Cardiac fibroblast (primary cell): Measurements from ENCODE around the gene C22orf42.

Experiments
- DNase-seq, 2 donors: peaks; one replicate each; pipeline versions ENCODE4 v3.0.0 to v3.0.0-alpha.2; 2010; ENCODE audit warnings: low read depth in 2 of 2
- H3K4me3 ChIP-seq, 2 donors: replicated peaks in 1 of 2; 1 replicate in 1 of 2; 2 replicates in 1 of 2; pipeline ENCODE4 v1.5.1; 2011; ENCODE audit warnings: low read depth in 2 of 2, low read length in 2 of 2, mild to moderate bottlenecking in 2 of 2, moderate library complexity in 1 of 2
- CTCF ChIP-seq: IDR thresholded peaks from one replicate; pipeline ENCODE4 v1.5.1; 2011; ENCODE audit warnings: low read depth, mild to moderate bottlenecking, low read length, inconsistent platforms

C22orf42 gene

GRCh38 chr22:32112380-32112779, 46.7 kb downstream of the C22orf42 start:
- no peak for DNase-seq
- TF ChIP-seq CTCF: no peak
- no peak overlapping the region for H3K4me3 ChIP-seq

- no peak for TF ChIP-seq CTCF
- peak; percentile 8 to 12 for DNase-seq
- no peak overlapping the region for H3K4me3 ChIP-seq
Measured at GRCh38 chr22:32106930-32107329, 52.2 kb downstream of the C22orf42 start.

- no peak overlapping the region for H3K4me3 ChIP-seq
- peak; percentile 19 to 45 for DNase-seq
- peak; percentile 23 for TF ChIP-seq CTCF
Measured at GRCh38 chr22:32103658-32104315, 55.3 kb downstream of the C22orf42 start.

GRCh38 chr22:32100711-32101110, 58.4 kb downstream of the C22orf42 start:
- DNase-seq: no peak
- no peak overlapping the region for H3K4me3 ChIP-seq
- no peak for TF ChIP-seq CTCF
